Chondrocyte (in vitro differentiated cells): ENCODE data around the gene LYRM4. TPM values are rescaled to one million over a fixed set of nuclear protein-coding genes. Genes with fewer than 3 reads are reported as not detected.

ENCODE experiments used
- DNase-seq: peaks from one replicate; pipeline ENCODE4 v3.0.0; 2021; ENCODE audit warnings: mixed read lengths, low spot score
- H3K27ac Mint-ChIP-seq: one replicate; pipeline ENCODE4 v1.8.0; 2021; ENCODE audit warnings: mild to moderate bottlenecking, moderate library complexity, mixed read lengths; ENCODE audit not compliant: unreplicated experiment
- H3K27me3 Mint-ChIP-seq: 2 replicates; pipeline ENCODE4 v1.8.0; 2021; ENCODE audit warnings: low read depth, mixed read lengths
- H3K36me3 Mint-ChIP-seq: 2 replicates; pipeline ENCODE4 v1.8.0; 2021; ENCODE audit warnings: low read depth, mixed read lengths
- H3K4me1 Mint-ChIP-seq: 2 replicates; pipeline ENCODE4 v1.8.0; 2021; ENCODE audit warnings: low read depth, mild to moderate bottlenecking, mixed read lengths
- H3K4me3 Mint-ChIP-seq: one replicate; pipeline ENCODE4 v1.8.0; 2021; ENCODE audit warnings: mild to moderate bottlenecking, moderate library complexity, mixed read lengths; ENCODE audit not compliant: unreplicated experiment
- H3K9me3 Mint-ChIP-seq: 2 replicates; pipeline ENCODE4 v1.8.0; 2021; ENCODE audit warnings: low read depth, mixed read lengths
- CTCF ChIP-seq: fragments of 200-600 bp; sonication (generic); IDR thresholded peaks from 2 replicates; pipeline ENCODE4 v1.5.0; 2021; ENCODE audit warnings: antibody characterized with exemption, mild to moderate bottlenecking, moderate library complexity
- total RNA-seq: library from RNA; stranded (reverse); gene quantifications from 3 replicates; pipeline ENCODE4 v1.2.1, GENCODE V29; 2021

LYRM4 gene
- total RNA-seq, 1 donor from 2014 or later = 18.0 TPM

GRCh38 chr6:5219011-5219691, 41.6 kb downstream of the LYRM4 start:
- H3K27me3 Mint-ChIP-seq = no peaks in the 10 kb centered on the region
- peaks cover 45% of the 10 kb centered on the region for H3K4me1 Mint-ChIP-seq
- no peaks in the 10 kb centered on the region for H3K9me3 Mint-ChIP-seq
- H3K4me3 Mint-ChIP-seq = no peak overlapping the region
- DNase-seq = no peak
- H3K27ac Mint-ChIP-seq = peak overlapping the region; percentile 91
- peaks cover 2% of the 10 kb centered on the region for H3K36me3 Mint-ChIP-seq
- TF ChIP-seq CTCF = no peak

- Mint-ChIP-seq H3K27me3 (no peaks in the 10 kb centered on the region), H3K4me3 (no peak overlapping the region), H3K36me3 (no peaks in the 10 kb centered on the region), H3K27ac (no peak overlapping the region), H3K4me1 (peaks cover 63% of the 10 kb centered on the region), H3K9me3 (no peaks in the 10 kb centered on the region)
- no peak for DNase-seq
- TF ChIP-seq CTCF = no peak
These were observed 43.4 kb downstream of the LYRM4 start for GRCh38 chr6:5217356-5217755.

- Mint-ChIP-seq H3K4me1 (peaks cover 66% of the 10 kb centered on the region), H3K27ac (no peak overlapping the region), H3K9me3 (no peaks in the 10 kb centered on the region), H3K36me3 (no peaks in the 10 kb centered on the region), H3K27me3 (no peaks in the 10 kb centered on the region), H3K4me3 (no peak overlapping the region)
- TF ChIP-seq CTCF = no peak
- DNase-seq = no peak
These were observed 45.0 kb downstream of the LYRM4 start for GRCh38 chr6:5215799-5216198.

- Mint-ChIP-seq H3K9me3 (no peaks in the 10 kb centered on the region), H3K36me3 (no peaks in the 10 kb centered on the region), H3K27ac (peak overlapping the region; percentile 18), H3K4me3 (no peak overlapping the region), H3K27me3 (no peaks in the 10 kb centered on the region), H3K4me1 (peaks cover 69% of the 10 kb centered on the region)
- TF ChIP-seq CTCF = peak; percentile 23
- DNase-seq = no peak
These were observed 45.6 kb downstream of the LYRM4 start for GRCh38 chr6:5215159-5215558.

GRCh38 chr6:5214570-5215052, 46.1 kb downstream of the LYRM4 start:
- H3K9me3 Mint-ChIP-seq = no peaks in the 10 kb centered on the region
- DNase-seq = no peak
- H3K36me3 Mint-ChIP-seq = no peaks in the 10 kb centered on the region
- H3K4me3 Mint-ChIP-seq = peak overlapping the region; percentile 52
- peaks cover 69% of the 10 kb centered on the region for H3K4me1 Mint-ChIP-seq
- peak; percentile 82 for TF ChIP-seq CTCF
- H3K27ac Mint-ChIP-seq = peak overlapping the region; percentile 95
- H3K27me3 Mint-ChIP-seq = no peaks in the 10 kb centered on the region
